K562 (cell line): ENCODE measurements around the gene SET. TPM values are rescaled to one million over a fixed set of nuclear protein-coding genes. Genes with fewer than 3 reads are reported as not detected.
"Not testable (repeated sequence)": the region's sequence is repeated elsewhere in the genome, so short reads cannot be mapped to it uniquely, and the experiment has no call there.

ENCODE experiments used
- ATAC-seq: fragments of 200-7000 bp; cut with Tn5 transposase; 3 replicates; pipeline ENCODE4 v1.9.1; 2020; ENCODE audit warnings: moderate library complexity
- BruUV-seq: library from RNA; stranded (reverse); fragments of 400-500 nt; replicated peaks from 2 replicates; lab custom pipeline; 2021; lab: Mats Ljungman, UMichigan
- CTCF ChIA-PET: fragments of 300-600 bp; formaldehyde crosslinking; extraction: SDS; loops from one replicate; lab custom pipeline; 2021; ENCODE audit warnings: low intra/inter-chr PET ratio; lab: Yijun Ruan, JAX
- POLR2A ChIA-PET: fragments of 300-600, 350-650 bp; sonication (Branson Sonifier 250); formaldehyde crosslinking; extraction: SDS; loops from one replicate; lab custom pipeline; 2021; ENCODE audit warnings: antibody characterized with exemption, inconsistent platforms; lab: Yijun Ruan, JAX
- DNase-seq, 4 experiments: peaks; one replicate each; pipeline versions ENCODE4 v3.0.0 to v3.0.0-alpha.2; 2011 to 2018; ENCODE audit warnings: low spot score in 3 of 4, mixed read lengths in 3 of 4; ENCODE audit errors: extremely low read depth in 1 of 4
- FAIRE-seq: peaks from 2 replicates; lab custom pipeline; 2011; peaks lifted over from hg19 to GRCh38; lab: Jason Lieb, UNC
- H2AFZ ChIP-seq: 2 replicates; pipeline ENCODE4 v1.6.0; 2011; ENCODE audit warnings: low read depth, low read length, control low read depth, inconsistent platforms
- H3K27ac ChIP-seq: fragments of 200-600 bp; 3 replicates; pipeline ENCODE4 v1.8.0; 2011; ENCODE audit warnings: low read depth, mild to moderate bottlenecking, control low read depth, inconsistent platforms, low read length, moderate library complexity, mixed read lengths; ENCODE audit errors: extremely low read depth
- H3K27me3 ChIP-seq, 2 experiments: fragments of 300-600 bp in 1 of 2; 2 replicates in 1 of 2; 3 replicates in 1 of 2; pipeline versions ENCODE4 v1.6.0 to v1.8.0; 2011; ENCODE audit warnings: inconsistent platforms in 2 of 2, low read length in 2 of 2, mild to moderate bottlenecking in 1 of 2, mixed read lengths in 1 of 2, moderate library complexity in 1 of 2; ENCODE audit not compliant: control insufficient read depth in 2 of 2, insufficient read depth in 2 of 2
- H3K36me3 ChIP-seq: fragments of 300-600 bp; 3 replicates; pipeline ENCODE4 v1.8.0; 2011; ENCODE audit warnings: mild to moderate bottlenecking, low read length, inconsistent platforms; ENCODE audit not compliant: control insufficient read depth, insufficient read depth
- H3K4me1 ChIP-seq, 2 experiments: fragments of 200-600 bp in 1 of 2; replicated peaks in 1 of 2; 2 replicates in 1 of 2; 3 replicates in 1 of 2; pipeline versions ENCODE4 v1.5.1 to v1.8.0; 2011; ENCODE audit warnings: inconsistent platforms in 2 of 2, low read length in 2 of 2, mild to moderate bottlenecking in 1 of 2, mixed read lengths in 1 of 2, moderate library complexity in 1 of 2; ENCODE audit not compliant: control insufficient read depth in 2 of 2, insufficient read depth in 2 of 2
- H3K4me2 ChIP-seq: 2 replicates; pipeline ENCODE4 v1.6.1; 2011; ENCODE audit warnings: low read length, control low read depth, inconsistent platforms, mixed read lengths; ENCODE audit not compliant: insufficient read depth
- H3K4me3 ChIP-seq: fragments of 200-600 bp; sonication (generic), shearing (Covaris generic); 2 replicates; pipeline ENCODE4 v1.5.1; 2016; ENCODE audit warnings: control low read depth, inconsistent platforms
- H3K79me2 ChIP-seq: fragments of 200-600 bp; 3 replicates; pipeline ENCODE4 v1.8.0; 2011; ENCODE audit warnings: low read length, inconsistent platforms; ENCODE audit not compliant: control insufficient read depth, insufficient read depth
- H3K9ac ChIP-seq, 2 experiments: 2 replicates each; pipeline versions ENCODE4 v1.6.0 to v1.6.1; 2011; ENCODE audit warnings: low read depth in 2 of 2, low read length in 2 of 2, control low read depth in 1 of 2, inconsistent platforms in 1 of 2, mild to moderate bottlenecking in 1 of 2, mixed read lengths in 1 of 2; ENCODE audit not compliant: insufficient read depth in 1 of 2
- H3K9me1 ChIP-seq: one replicate; pipeline ENCODE4 v1.6.0; 2011; ENCODE audit warnings: inconsistent platforms, mild to moderate bottlenecking, low read length, moderate library complexity; ENCODE audit not compliant: control insufficient read depth, insufficient read depth
- H3K9me3 ChIP-seq: replicated peaks from 2 replicates; pipeline ENCODE4 v1.5.1; 2011; ENCODE audit warnings: low read depth, low read length, inconsistent platforms; ENCODE audit not compliant: control insufficient read depth, insufficient read depth
- H4K20me1 ChIP-seq: replicated peaks from 2 replicates; pipeline ENCODE4 v1.6.1; 2011; ENCODE audit warnings: low read length, inconsistent platforms, mixed read lengths; ENCODE audit not compliant: control insufficient read depth, insufficient read depth
- ARNT ChIP-seq, 2 experiments: fragments of 450-650 bp; IDR thresholded peaks; 2 replicates each; pipeline ENCODE4 v1.6.1; 2016; ENCODE audit warnings: mild to moderate bottlenecking in 1 of 2
- ATF7 ChIP-seq: fragments of 450-650 bp; IDR thresholded peaks from 2 replicates; pipeline ENCODE4 v1.7.1; 2014; ENCODE audit warnings: mild to moderate bottlenecking, moderate library complexity
- CBFA2T3 ChIP-seq: fragments of 450-650 bp; IDR thresholded peaks from 2 replicates; pipeline ENCODE4 v1.6.1; 2017
- CEBPB ChIP-seq: fragments of 450-650 bp; IDR thresholded peaks from 2 replicates; pipeline ENCODE4 v1.6.1; 2016; ENCODE audit warnings: missing genetic modification characterization, missing compliant biosample characterization
- CXXC5 ChIP-seq: fragments of 250-450 bp; sonication (Bioruptor Pico); IDR thresholded peaks from 2 replicates; pipeline ENCODE4 v1.8.0; 2022; ENCODE audit warnings: inconsistent platforms, mild to moderate bottlenecking, moderate library complexity
- EGR1 ChIP-seq: fragments of 450-650 bp; conservative IDR thresholded peaks from 2 replicates; pipeline ENCODE4 v1.6.1; 2017; ENCODE audit warnings: mild to moderate bottlenecking
- ESRRB ChIP-seq: fragments of 250-450 bp; sonication (Bioruptor Pico); IDR thresholded peaks from 2 replicates; pipeline ENCODE4 v1.5.0; 2020; ENCODE audit warnings: mild to moderate bottlenecking, moderate library complexity, borderline replicate concordance
- FOXK2 ChIP-seq, 2 experiments: fragments of 450-650 bp; IDR thresholded peaks in 1 of 2; conservative IDR thresholded peaks in 1 of 2; 2 replicates each; pipeline ENCODE4 v1.6.1; 2016; ENCODE audit warnings: low read depth in 2 of 2, mild to moderate bottlenecking in 1 of 2
- IRF9 ChIP-seq: fragments of 450-650 bp; IDR thresholded peaks from 2 replicates; pipeline ENCODE4 v1.6.1; 2016; ENCODE audit warnings: missing biosample characterization, missing genetic modification characterization
- JUND ChIP-seq, 2 experiments: IDR thresholded peaks; 2 replicates in 1 of 2; 3 replicates in 1 of 2; pipeline ENCODE4 v1.6.1; 2011; ENCODE audit warnings: borderline replicate concordance in 2 of 2, low read depth in 2 of 2, low read length in 2 of 2, improper control_type of control experiment in 1 of 2, missing biosample characterization in 1 of 2, missing genetic modification characterization in 1 of 2, missing genetic modification reagents in 1 of 2
- KDM1A ChIP-seq, 2 experiments: fragments of 450-650 bp; IDR thresholded peaks; 2 replicates each; pipeline ENCODE4 v1.6.1; 2016; ENCODE audit warnings: mild to moderate bottlenecking in 2 of 2
- LEF1 ChIP-seq: fragments of 450-650 bp; IDR thresholded peaks from 2 replicates; pipeline ENCODE4 v1.6.1; 2016; ENCODE audit warnings: mild to moderate bottlenecking
- MAFG ChIP-seq: fragments of 450-650 bp; conservative IDR thresholded peaks from 2 replicates; pipeline ENCODE4 v1.6.1; 2016; ENCODE audit warnings: missing genetic modification characterization, missing compliant biosample characterization
- NBN ChIP-seq: fragments of 450-650 bp; IDR thresholded peaks from 2 replicates; pipeline ENCODE4 v1.6.1; 2016; ENCODE audit warnings: low read depth, mild to moderate bottlenecking
- SMARCA5 ChIP-seq: fragments of 450-650 bp; IDR thresholded peaks from 2 replicates; pipeline ENCODE4 v1.6.1; 2016
- SOX6 ChIP-seq: fragments of 450-650 bp; IDR thresholded peaks from 2 replicates; pipeline ENCODE4 v1.6.1; 2014; ENCODE audit warnings: mild to moderate bottlenecking
- TEAD1 ChIP-seq, 2 experiments: fragments of 450-650 bp in 1 of 2; sonication (generic) in 1 of 2; formaldehyde crosslinking; IDR thresholded peaks; 2 replicates each; pipeline versions ENCODE4 v1.4.0 to v1.8.0; 2020 to 2022; ENCODE audit warnings: mild to moderate bottlenecking in 2 of 2, missing genetic modification reagents in 1 of 2
- TEAD2 ChIP-seq: fragments of 450-650 bp; IDR thresholded peaks from 2 replicates; pipeline ENCODE4 v1.6.1; 2016; ENCODE audit warnings: missing genetic modification characterization, control low read depth, missing compliant biosample characterization
- TEAD4 ChIP-seq, 2 experiments: sonication (generic) in 1 of 2; formaldehyde crosslinking in 1 of 2; IDR thresholded peaks; 2 replicates each; pipeline versions ENCODE4 v1.6.1 to v1.8.0; 2012 to 2022; ENCODE audit warnings: borderline replicate concordance in 1 of 2, inconsistent platforms in 1 of 2, low read length in 1 of 2, mild to moderate bottlenecking in 1 of 2, missing genetic modification reagents in 1 of 2
- TRIM24 ChIP-seq, 2 experiments: fragments of 450-650 bp; IDR thresholded peaks; 2 replicates each; pipeline ENCODE4 v1.6.1; 2016
- ZNF583 ChIP-seq: fragments of 250-450 bp; sonication (Bioruptor Pico); IDR thresholded peaks from 2 replicates; pipeline ENCODE4 v1.4.0; 2020
- ZNF766 ChIP-seq: fragments of 200-800 bp; sonication (Bioruptor generic); conservative IDR thresholded peaks from 2 replicates; pipeline ENCODE4 v1.6.1; 2016; ENCODE audit warnings: missing genetic modification characterization, missing compliant biosample characterization
- WGBS: fragments of 100-300 bp; shearing (Covaris generic); methylation state at CpG from one replicate; pipeline ENCODE4 v1.1.6; 2016; ENCODE audit warnings: low coverage, mixed read lengths; ENCODE audit not compliant: insufficient coverage; ENCODE audit errors: missing lambda C conversion rate; 5-methylcytosine and 5-hydroxymethylcytosine counted together
- in situ Hi-C: fragments of 300-500 bp; cut with MboI; formaldehyde crosslinking; loops from 4 replicates; pipeline ENCODE4 v1.15.0; 2018; ENCODE audit warnings: inconsistent platforms, mixed read lengths
- intact Hi-C: fragments of 100-400 bp; cut with micrococcal nuclease; formaldehyde crosslinking; loops from 2 replicates; pipeline ENCODE4 v1.14.2; 2022
- polyA plus RNA-seq, 8 experiments: library from polyadenylated mRNA; depleted of rRNA in 4 of 8; stranded (reverse) in 5 of 8; unstranded in 3 of 8; fragments of >200 nt; fragmentation: Nextera tagmentation in 2 of 8; fragmentation: Illumina TruSeq in 1 of 8; extraction: Ambion mirVana in 2 of 8; extraction: Trizol in 1 of 8; gene quantifications; 2 replicates each; pipeline versions ENCODE4 v1.2.1 to v1.2.3, GENCODE V29; 2011 to 2014; ENCODE audit warnings: inconsistent platforms in 1 of 8, missing spikeins in 1 of 8
- total RNA-seq, 7 experiments: library from RNA; depleted of rRNA in 6 of 7; stranded (reverse); fragments of >200 nt in 6 of 7; fragmentation: Illumina TruSeq in 2 of 7; extraction: Trizol in 2 of 7; gene quantifications; 2 replicates each; pipeline versions ENCODE4 v1.2.1 to v1.2.3, GENCODE V29; 2011 to 2021; ENCODE audit warnings: low replicate concordance in 1 of 7

The SET gene
- total and polyA plus RNA-seq, 9 of the 15 experiments (the other 6 are each of a cell fraction or from before 2014, with no cell fraction given), result 404 to 1,447 (median 907) TPM

- TF ChIP-seq ESRRB (CRISPR knock-in tag) (no peak), ZNF583 (no peak)
Observed at GRCh38 chr9:128657796-128658195, 31.2 kb upstream of the SET start (continued).

- H3K36me3 ChIP-seq; H3K27me3 ChIP-seq; H3K9me1 ChIP-seq; H4K20me1 ChIP-seq; H3K79me2 ChIP-seq; in situ Hi-C loops; BruUV-seq; H3K4me2 ChIP-seq; H3K4me3 ChIP-seq; H3K27ac ChIP-seq; H2AFZ ChIP-seq; FAIRE-seq; H3K9me3 ChIP-seq; intact Hi-C loops; TF ChIP-seq TEAD4 (CRISPR knock-in tag; IDR thresholded peaks at IDR 0.05; ENCODE audit: borderline replicate concordance): not testable (repeated sequence)
- ATAC-seq (peak; percentile 71), DNase-seq (peak in 1 of 4 experiments; percentile 61)
- WGBS, result 36% methylated on average over 8 of the region's 8 CpGs
- ChIA-PET CTCF (interaction anchor here (0.6 to 0.7 kb wide), 2 partner anchors 81 to 1207 kb away, joined by 3 to 4 read pairs; no protein-coding TSS in a partner anchor), POLR2A (interaction anchor here (0.5 to 2.6 kb wide), 6 partner anchors 9 to 479 kb away, joined by 3 to 17 read pairs (median 4); no protein-coding TSS in a partner anchor)
- Histone ChIP-seq H3K9ac (peak overlapping the region in 1 of 2 experiments; percentile 45; a peak in 1 of 4 replicates), H3K4me1 (peaks cover 6 to 10% of the 10 kb centered on the region in 2 experiments; a peak in 4 of 5 replicates)
- TF ChIP-seq TEAD1 (CRISPR knock-in tag; IDR thresholded peaks at IDR 0.05) (peak in 1 of 2 experiments; percentile 67; a peak in 1 of 4 replicates), FOXK2 (conservative IDR thresholded peaks at IDR 0.05 in 1 of 2, IDR thresholded peaks at IDR 0.05 in 1 of 2; ENCODE audit: low read depth in 2 of 2) (0 out of 4 replicates have a peak, but pooled peaks of 1 of the 2 experiments have one; percentile 31), EGR1 (peak; percentile 89), ARNT (IDR thresholded peaks at IDR 0.05) (peak in 1 of 2 experiments; percentile 88; a peak in 1 of 4 replicates), SOX6 (peak; percentile 71), NBN (peak; percentile 71; the same call in 1 of the 2 replicates), CBFA2T3 (0 out of 2 replicates have a peak, but pooled peaks have one; percentile 27), MAFG (tag) (0 out of 2 replicates have a peak, but pooled peaks have one; percentile 15), CEBPB (tag) (peak; percentile 92), TRIM24 (IDR thresholded peaks at IDR 0.05) (peak; percentile 67 to 82), TEAD4 (IDR thresholded peaks at IDR 0.05; ENCODE audit: low read length) (peak; percentile 28; the same call in 1 of the 2 replicates), LEF1 (peak; percentile 64; the same call in 1 of the 2 replicates), SMARCA5 (peak; percentile 34; the same call in 1 of the 2 replicates), CXXC5 (CRISPR knock-in tag) (peak; percentile 42), IRF9 (tag) (0 out of 2 replicates have a peak, but pooled peaks have one; percentile 46), JUND (IDR thresholded peaks at IDR 0.05; ENCODE audit: borderline replicate concordance, low read depth, low read length) (peak; percentile 96), JUND (tag; IDR thresholded peaks at IDR 0.05; ENCODE audit: borderline replicate concordance, low read depth, low read length) (peak; percentile 94), KDM1A (IDR thresholded peaks at IDR 0.05) (peak; percentile 81 to 83; a peak in 3 of 4 replicates), ATF7 (peak; percentile 77), ZNF766 (0 out of 2 replicates have a peak, but pooled peaks have one; percentile 45), TEAD2 (0 out of 2 replicates have a peak, but pooled peaks have one; percentile 40)
Observed at GRCh38 chr9:128666481-128666941, 22.5 kb upstream of the SET start.
